Left ventricle myocardium inferior (tissue), 1 donor: Measurements from ENCODE around the gene ZNF75A. TPM values are rescaled to one million over a fixed set of nuclear protein-coding genes. Genes with fewer than 3 reads are reported as not detected.

Source experiments
- DNase-seq: peaks from one replicate; pipeline ENCODE4 v3.0.0-alpha.2; 2020
- H3K27ac ChIP-seq: fragments of 200-600 bp; replicated peaks from 2 replicates; pipeline ENCODE4 v1.8.0; 2021
- H3K27me3 ChIP-seq: fragments of 200-600 bp; 2 replicates; pipeline ENCODE4 v1.8.0; 2021; ENCODE audit warnings: low read depth
- H3K36me3 ChIP-seq: fragments of 200-600 bp; 2 replicates; pipeline ENCODE4 v1.8.0; 2021
- H3K4me1 ChIP-seq: fragments of 200-600 bp; 2 replicates; pipeline ENCODE4 v1.8.0; 2021
- H3K4me3 ChIP-seq: fragments of 200-600 bp; 2 replicates; pipeline ENCODE4 v1.8.0; 2021; ENCODE audit warnings: mild to moderate bottlenecking, moderate library complexity
- H3K9me3 ChIP-seq: fragments of 200-600 bp; replicated peaks from 2 replicates; pipeline ENCODE4 v1.8.0; 2021
- CTCF ChIP-seq: fragments of 200-600 bp; IDR thresholded peaks from 2 replicates; pipeline ENCODE4 v1.8.0; 2021; ENCODE audit warnings: antibody characterized with exemption, mild to moderate bottlenecking, borderline replicate concordance
- intact Hi-C: fragments of 100-400 bp; cut with micrococcal nuclease; formaldehyde crosslinking; loops from one replicate; pipeline ENCODE4 v1.11.0; 2022
- total RNA-seq: library from RNA; stranded (reverse); fragmentation: NEBNext Ultra II Directional; extraction: Animal tissue kit (Norgen Biotek cat#: 25700); gene quantifications from one replicate; pipeline ENCODE4 v1.2.1, GENCODE V29; 2021
- donor health status: DM: no; HTN: yes; CAD: no; lungs with severe emphysema.

The ZNF75A gene
- total RNA-seq, 1 donor from 2014 or later = 19.2 TPM

GRCh38 chr16:3348547-3349167, 43.4 kb downstream of the ZNF75A start:
- Histone ChIP-seq H3K4me1 (peaks cover 12% of the 10 kb centered on the region), H3K36me3 (no peaks in the 10 kb centered on the region), H3K9me3 (peaks cover 3% of the 10 kb centered on the region), H3K27me3 (no peaks in the 10 kb centered on the region), H3K27ac (peak overlapping the region; percentile 50), H3K4me3 (no peak overlapping the region)
- intact Hi-C loops = no loop called here
- no peak for DNase-seq
- TF ChIP-seq CTCF = no peak

DNA sequence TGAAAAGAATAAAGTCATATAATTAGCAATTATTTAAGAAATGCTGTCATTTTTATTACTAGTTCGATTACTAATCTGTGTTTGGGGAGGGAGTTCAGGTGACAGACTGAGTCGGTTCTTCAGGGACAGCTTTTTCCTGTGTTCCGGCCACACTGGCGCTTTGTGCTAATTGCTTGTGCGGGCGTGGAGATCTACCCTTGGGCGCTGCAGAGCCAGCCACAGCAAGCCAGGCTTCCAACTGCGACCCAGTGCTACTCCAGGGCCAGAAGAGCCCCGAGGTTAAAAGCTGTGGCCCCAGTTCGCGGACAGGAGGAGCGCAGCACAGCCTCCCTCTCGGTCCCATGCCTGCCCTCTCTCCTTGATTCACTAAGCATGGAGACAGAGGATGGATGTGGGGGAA, 43.9 kb downstream of the ZNF75A start:
- no peak for DNase-seq
- Histone ChIP-seq H3K27ac (peak overlapping the region; percentile 50), H3K4me1 (peaks cover 12% of the 10 kb centered on the region), H3K4me3 (no peak overlapping the region), H3K27me3 (no peaks in the 10 kb centered on the region), H3K36me3 (no peaks in the 10 kb centered on the region), H3K9me3 (peaks cover 3% of the 10 kb centered on the region)
- no peak for TF ChIP-seq CTCF
- intact Hi-C loops = no loop called here

GRCh38 chr16:3355589-3355988, 50.3 kb downstream of the ZNF75A start, which contains the start of gene OR2C1:
OR2C1 (plus strand) TSS chr16:3355889; CDS start chr16:3355941, 52 bp downstream.
- DNase-seq = no peak
- Histone ChIP-seq H3K36me3 (no peaks in the 10 kb centered on the region), H3K27ac (no peak within 1 kb of the TSS), H3K27me3 (no peaks in the 10 kb centered on the region), H3K9me3 (no peaks in the 10 kb centered on the region), H3K4me3 (no peak within 1 kb of the TSS), H3K4me1 (no peaks in the 10 kb centered on the region)
- TF ChIP-seq CTCF = no peak
- intact Hi-C loops = no loop called here

- Histone ChIP-seq H3K27ac (no peak overlapping the region), H3K9me3 (no peaks in the 10 kb centered on the region), H3K36me3 (no peaks in the 10 kb centered on the region), H3K27me3 (peaks cover 4% of the 10 kb centered on the region), H3K4me1 (no peaks in the 10 kb centered on the region), H3K4me3 (no peak overlapping the region)
- DNase-seq = no peak
- intact Hi-C loops = no loop called here
- no peak for TF ChIP-seq CTCF
Measured at GRCh38 chr16:3356118-3356517, 50.8 kb downstream of the ZNF75A start.

DNA sequence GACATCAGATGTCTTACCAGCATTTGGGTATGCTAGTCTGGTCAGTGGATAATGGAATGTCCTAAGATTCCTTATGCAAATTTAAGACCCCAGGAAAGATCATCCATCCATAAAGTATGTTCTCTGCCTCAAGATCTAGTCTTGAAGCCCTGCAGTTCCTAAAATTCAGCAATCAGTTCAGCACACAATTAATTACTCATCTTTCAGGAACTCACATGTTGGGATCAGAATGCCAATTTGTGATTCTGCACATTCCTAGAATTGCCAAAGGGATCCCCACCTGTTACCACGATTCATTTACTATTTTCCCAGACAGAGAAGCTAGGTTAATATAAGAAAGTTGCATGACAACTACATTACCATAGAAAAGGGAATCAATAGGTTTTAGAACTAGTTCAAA, 53.6 kb downstream of the ZNF75A start:
- Histone ChIP-seq H3K4me1 (no peaks in the 10 kb centered on the region), H3K36me3 (no peaks in the 10 kb centered on the region), H3K27ac (no peak overlapping the region), H3K9me3 (no peaks in the 10 kb centered on the region), H3K4me3 (no peak overlapping the region), H3K27me3 (peaks cover 16% of the 10 kb centered on the region)
- no peak for TF ChIP-seq CTCF
- DNase-seq = no peak
- intact Hi-C loops = no loop called here
